Gastroesophageal sphincter (tissue), 4 donors: ENCODE data around the gene FAM78B. TPM values are rescaled to one million over a fixed set of nuclear protein-coding genes. Genes with fewer than 3 reads are reported as not detected.

Experiments
- ATAC-seq: fragments of 150-250 bp; one replicate; pipeline ENCODE4 v1.9.1; 2016; ENCODE audit warnings: mild to moderate bottlenecking, moderate library complexity
- H3K27ac ChIP-seq, 4 donors: fragments of 200-600 bp; sonication (generic) in 3 of 4; 1 replicate in 3 of 4; 2 replicates in 1 of 4; pipeline ENCODE4 v1.5.1; 2016 to 2019
- H3K27me3 ChIP-seq: fragments of 200-600 bp; sonication (generic); one replicate; pipeline ENCODE4 v1.5.1; 2019
- H3K36me3 ChIP-seq, 2 donors: fragments of 200-600 bp; sonication (generic); one replicate each; pipeline ENCODE4 v1.5.1; 2019; ENCODE audit warnings: control low read depth in 1 of 2
- H3K4me1 ChIP-seq, 3 donors: fragments of 200-600 bp; sonication (generic); 1 replicate in 2 of 3; 2 replicates in 1 of 3; pipeline ENCODE4 v1.5.1; 2016 to 2019; ENCODE audit warnings: control low read depth in 2 of 3
- H3K4me3 ChIP-seq, 2 donors: fragments of 200-600 bp; sonication (generic); one replicate each; pipeline ENCODE4 v1.5.1; 2019; ENCODE audit warnings: mild to moderate bottlenecking in 1 of 2, moderate library complexity in 1 of 2
- H3K9me3 ChIP-seq, 3 donors: fragments of 200-600 bp; sonication (generic); one replicate each; pipeline ENCODE4 v1.5.1; 2017 to 2019; ENCODE audit warnings: control low read depth in 2 of 3
- CTCF ChIP-seq, 4 experiments: fragments of 200-600 bp in 2 of 4; fragments of 450-650 bp in 2 of 4; sonication (generic) in 1 of 4; IDR thresholded peaks; one replicate each; pipeline ENCODE4 v1.5.1; 2017 to 2019; ENCODE audit warnings: antibody characterized with exemption in 4 of 4, mild to moderate bottlenecking in 2 of 4, moderate library complexity in 2 of 4
- EP300 ChIP-seq: sonication (generic); formaldehyde crosslinking; IDR thresholded peaks from one replicate; pipeline ENCODE4 v1.6.1; 2017; ENCODE audit warnings: antibody characterized with exemption, mild to moderate bottlenecking
- POLR2A ChIP-seq, 2 donors: fragments of 450-650 bp; IDR thresholded peaks; one replicate each; pipeline ENCODE4 v1.6.1; 2017; ENCODE audit warnings: antibody characterized with exemption in 2 of 2, mild to moderate bottlenecking in 2 of 2, moderate library complexity in 1 of 2
- POLR2AphosphoS5 ChIP-seq: sonication (generic); formaldehyde crosslinking; IDR thresholded peaks from one replicate; pipeline ENCODE4 v1.6.1; 2017; ENCODE audit warnings: antibody characterized with exemption
- WGBS, 2 donors: methylation state at CpG; one replicate each; pipeline ENCODE4 v1.1.5; 2018; ENCODE audit warnings: low coverage in 1 of 2; 5-methylcytosine and 5-hydroxymethylcytosine counted together
- total RNA-seq, 4 donors: library from RNA; depleted of rRNA; stranded (reverse); fragments of >200 nt; gene quantifications; one replicate each; pipeline ENCODE4 v1.1.0, GENCODE V29; 2016

The FAM78B gene
- total RNA-seq, 4 donors from 2014 or later: 0.82 to 2.1 (median 1.2) TPM

GRCh38 chr1:166129006-166129405 is 37.8 kb downstream of the FAM78B start:
- H3K27me3 ChIP-seq: no peaks in the 10 kb centered on the region
- no peaks in the 10 kb centered on the region for H3K4me1 ChIP-seq
- H3K9me3 ChIP-seq: no peaks in the 10 kb centered on the region
- ATAC-seq: no peak
- no peaks in the 10 kb centered on the region for H3K36me3 ChIP-seq
- TF ChIP-seq POLR2AphosphoS5 (no peak), EP300 (no peak), CTCF (IDR thresholded peaks at IDR 0.05) (no peak)
- 81% methylated on average over 3 of the region's 3 CpGs; no CpG with 5 or more reads in 1 of the 2 donors for WGBS, 2 donors
- H3K4me3 ChIP-seq: no peak overlapping the region
- no peak overlapping the region for H3K27ac ChIP-seq

- no peak overlapping the region for H3K27ac ChIP-seq
- no peaks in the 10 kb centered on the region for H3K36me3 ChIP-seq
- no peaks in the 10 kb centered on the region for H3K27me3 ChIP-seq
- TF ChIP-seq POLR2AphosphoS5 (no peak), CTCF (IDR thresholded peaks at IDR 0.05) (no peak), EP300 (no peak), POLR2A (IDR thresholded peaks at IDR 0.05) (no peak)
- H3K9me3 ChIP-seq: no peaks in the 10 kb centered on the region
- no peak overlapping the region for H3K4me3 ChIP-seq
- H3K4me1 ChIP-seq: no peaks in the 10 kb centered on the region
- no peak for ATAC-seq
- 80 to 100% methylated on average over 1 of the region's 1 CpG for WGBS, 2 donors
These were observed 38.6 kb downstream of the FAM78B start for GRCh38 chr1:166128195-166128594.

- WGBS, 2 donors: 80 to 89% methylated on average over 1 of the region's 1 CpG
- H3K4me1 ChIP-seq: no peaks in the 10 kb centered on the region
- ATAC-seq: no peak
These were observed 39.8 kb downstream of the FAM78B start for GRCh38 chr1:166127003-166127402.

GRCh38 chr1:166122873-166123466 is 43.8 kb downstream of the FAM78B start:
- no peak overlapping the region for H3K27ac ChIP-seq
- no peaks in the 10 kb centered on the region for H3K4me1 ChIP-seq
- ATAC-seq: no peak
- H3K4me3 ChIP-seq: no peak overlapping the region
- H3K9me3 ChIP-seq: no peaks in the 10 kb centered on the region
- TF ChIP-seq CTCF (IDR thresholded peaks at IDR 0.05) (no peak), POLR2AphosphoS5 (no peak), POLR2A (IDR thresholded peaks at IDR 0.05) (no peak), EP300 (no peak)
- WGBS, 2 donors: 61% methylated on average over 3 of the region's 8 CpGs; no CpG with 5 or more reads in 1 of the 2 donors
- no peaks in the 10 kb centered on the region for H3K36me3 ChIP-seq
- H3K27me3 ChIP-seq: no peaks in the 10 kb centered on the region

More at GRCh38 chr1:166127003-166127402, 39.8 kb downstream of the FAM78B start:
- Histone ChIP-seq H3K36me3 (no peaks in the 10 kb centered on the region), H3K27me3 (no peaks in the 10 kb centered on the region), H3K27ac (no peak overlapping the region), H3K4me3 (no peak overlapping the region), H3K9me3 (no peaks in the 10 kb centered on the region)
- TF ChIP-seq CTCF (IDR thresholded peaks at IDR 0.05) (no peak), EP300 (no peak)

- no peak for TF ChIP-seq CTCF (IDR thresholded peaks at IDR 0.05)
- no peak for TF ChIP-seq POLR2A (IDR thresholded peaks at IDR 0.05)
- TF ChIP-seq POLR2AphosphoS5: no peak
- no peak for TF ChIP-seq EP300
- WGBS, 2 donors: 84% methylated on average over 3 of the region's 4 CpGs; no CpG with 5 or more reads in 1 of the 2 donors
- Histone ChIP-seq H3K36me3 (no peaks in the 10 kb centered on the region), H3K4me3 (no peak overlapping the region), H3K27me3 (no peaks in the 10 kb centered on the region), H3K27ac (no peak overlapping the region), H3K4me1 (no peaks in the 10 kb centered on the region), H3K9me3 (no peaks in the 10 kb centered on the region)
- ATAC-seq: no peak
These were observed 45.8 kb downstream of the FAM78B start for GRCh38 chr1:166121010-166121409.
